Body of pancreas (tissue), 4 donors: Measurements from ENCODE around the gene AHSP. TPM values are rescaled to one million over a fixed set of nuclear protein-coding genes. Genes with fewer than 3 reads are reported as not detected.
"Not testable (repeated sequence)": the region's sequence is repeated elsewhere in the genome, so short reads cannot be mapped to it uniquely, and the experiment has no call there.

Source experiments
- ATAC-seq: fragments of 150-250 bp; one replicate; pipeline ENCODE4 v1.9.1; 2016
- DNase-seq, 4 donors: peaks; one replicate each; pipeline ENCODE4 v3.0.0-alpha.2; 2019
- H3K27ac ChIP-seq, 4 donors: fragments of 200-600 bp; sonication (generic); 1 replicate in 3 of 4; 2 replicates in 1 of 4; pipeline versions ENCODE4 v1.5.1 to v1.6.1; 2016 to 2019; ENCODE audit warnings: mild to moderate bottlenecking in 1 of 4, mixed read lengths in 1 of 4, moderate library complexity in 1 of 4
- H3K27me3 ChIP-seq, 2 donors: fragments of 200-600 bp; sonication (generic); one replicate each; pipeline ENCODE4 v1.6.0; 2016; ENCODE audit warnings: mild to moderate bottlenecking in 1 of 2
- H3K36me3 ChIP-seq, 2 donors: fragments of 200-600 bp; sonication (generic); replicated peaks in 1 of 2; 2 replicates each; pipeline ENCODE4 v1.5.1; 2016; ENCODE audit warnings: low read depth in 2 of 2; ENCODE audit not compliant: insufficient read depth in 1 of 2
- H3K4me1 ChIP-seq: fragments of 200-600 bp; sonication (generic); one replicate; pipeline ENCODE4 v1.6.0; 2016
- H3K4me3 ChIP-seq, 2 donors: fragments of 200-600 bp; sonication (generic); 1 replicate in 1 of 2; 2 replicates in 1 of 2; pipeline ENCODE4 v1.5.1; 2016 to 2019
- H3K9me3 ChIP-seq, 3 donors: fragments of 200-600 bp; sonication (generic); 1 replicate in 2 of 3; 2 replicates in 1 of 3; pipeline ENCODE4 v1.5.1; 2016
- POLR2A ChIP-seq, 3 donors: fragments of 450-650 bp; IDR thresholded peaks; one replicate each; pipeline ENCODE4 v1.6.1; 2016; ENCODE audit warnings: antibody characterized with exemption in 3 of 3, mild to moderate bottlenecking in 2 of 3
- WGBS, 2 donors: methylation state at CpG; one replicate each; pipeline ENCODE4 v1.1.5; 2017; 5-methylcytosine and 5-hydroxymethylcytosine counted together
- intact Hi-C: fragments of 100-400 bp; cut with DNase I; formaldehyde crosslinking; loops from one replicate; pipeline ENCODE4 v1.15.1; 2023
- total RNA-seq, 2 donors: library from RNA; depleted of rRNA; stranded (reverse); fragments of >200 nt; gene quantifications; one replicate each; pipeline ENCODE4 v1.1.0, GENCODE V29; 2016
- TF ChIP-seq, protein P1 (sequence below), 7 experiments: fragments of 450-650 bp in 4 of 7; fragments of 200-600 bp in 3 of 7; sonication (generic) in 3 of 7; IDR thresholded peaks; one replicate each; pipeline ENCODE4 v1.5.1; 2016 to 2019; ENCODE audit warnings: antibody characterized with exemption in 7 of 7

Gene AHSP
- total RNA-seq, 2 donors from 2014 or later: not detected

DNA sequence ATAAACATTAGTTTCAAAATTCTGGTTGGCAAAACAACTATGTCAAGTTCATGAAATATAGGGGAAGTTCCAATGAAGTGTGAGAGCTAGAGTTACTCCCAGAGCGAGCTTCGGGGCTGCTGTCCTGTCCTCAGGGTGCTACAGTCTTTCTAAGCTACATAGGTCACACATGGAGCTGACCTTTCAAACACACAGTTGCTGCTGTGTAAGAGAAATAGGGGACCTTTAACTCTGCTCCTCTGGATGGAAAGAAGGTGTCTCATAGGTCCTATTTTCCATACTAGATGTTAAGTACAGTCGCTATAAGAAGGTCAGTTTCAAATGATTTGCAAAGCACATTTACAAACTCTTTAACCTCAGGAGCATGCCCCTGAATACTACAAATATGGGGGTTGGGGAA lies 6.3 kb upstream of the AHSP start:
- intact Hi-C loops: no loop called here
- H3K36me3 ChIP-seq: no peaks in the 10 kb centered on the region
- TF ChIP-seq, protein P1, sequence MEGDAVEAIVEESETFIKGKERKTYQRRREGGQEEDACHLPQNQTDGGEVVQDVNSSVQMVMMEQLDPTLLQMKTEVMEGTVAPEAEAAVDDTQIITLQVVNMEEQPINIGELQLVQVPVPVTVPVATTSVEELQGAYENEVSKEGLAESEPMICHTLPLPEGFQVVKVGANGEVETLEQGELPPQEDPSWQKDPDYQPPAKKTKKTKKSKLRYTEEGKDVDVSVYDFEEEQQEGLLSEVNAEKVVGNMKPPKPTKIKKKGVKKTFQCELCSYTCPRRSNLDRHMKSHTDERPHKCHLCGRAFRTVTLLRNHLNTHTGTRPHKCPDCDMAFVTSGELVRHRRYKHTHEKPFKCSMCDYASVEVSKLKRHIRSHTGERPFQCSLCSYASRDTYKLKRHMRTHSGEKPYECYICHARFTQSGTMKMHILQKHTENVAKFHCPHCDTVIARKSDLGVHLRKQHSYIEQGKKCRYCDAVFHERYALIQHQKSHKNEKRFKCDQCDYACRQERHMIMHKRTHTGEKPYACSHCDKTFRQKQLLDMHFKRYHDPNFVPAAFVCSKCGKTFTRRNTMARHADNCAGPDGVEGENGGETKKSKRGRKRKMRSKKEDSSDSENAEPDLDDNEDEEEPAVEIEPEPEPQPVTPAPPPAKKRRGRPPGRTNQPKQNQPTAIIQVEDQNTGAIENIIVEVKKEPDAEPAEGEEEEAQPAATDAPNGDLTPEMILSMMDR (IDR thresholded peaks at IDR 0.05): no peak
- TF ChIP-seq POLR2A (IDR thresholded peaks at IDR 0.05): no peak
- no peak overlapping the region for H3K4me3 ChIP-seq
- no peak for ATAC-seq
- no peak overlapping the region for H3K27ac ChIP-seq
- H3K4me1 ChIP-seq: no peaks in the 10 kb centered on the region
- no peaks in the 10 kb centered on the region for H3K9me3 ChIP-seq
- H3K27me3 ChIP-seq: no peaks in the 10 kb centered on the region
- DNase-seq: no peak
- WGBS, 2 donors: 72 to 91% methylated on average over 3 of the region's 3 CpGs

DNA sequence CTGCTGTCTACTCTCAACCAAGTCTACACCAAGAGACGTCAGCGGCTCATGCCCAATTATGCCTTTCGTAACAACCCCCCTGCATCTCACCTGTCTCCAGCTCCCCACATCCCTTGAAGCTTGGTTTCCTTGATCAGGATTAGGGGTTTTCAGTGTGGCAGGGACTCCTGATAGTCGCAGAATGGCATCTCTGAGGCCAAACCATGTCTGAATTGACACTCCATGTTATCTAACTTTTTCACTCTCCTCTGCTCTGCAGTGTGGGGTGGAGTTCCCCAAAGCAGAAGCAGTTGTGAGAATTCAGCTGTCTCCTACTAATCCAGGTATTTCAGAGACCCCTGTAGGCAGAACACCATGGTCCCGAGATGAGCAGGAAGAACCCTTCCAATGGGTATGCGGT lies 5.6 kb upstream of the AHSP start:
- no peaks in the 10 kb centered on the region for H3K27me3 ChIP-seq

DNA sequence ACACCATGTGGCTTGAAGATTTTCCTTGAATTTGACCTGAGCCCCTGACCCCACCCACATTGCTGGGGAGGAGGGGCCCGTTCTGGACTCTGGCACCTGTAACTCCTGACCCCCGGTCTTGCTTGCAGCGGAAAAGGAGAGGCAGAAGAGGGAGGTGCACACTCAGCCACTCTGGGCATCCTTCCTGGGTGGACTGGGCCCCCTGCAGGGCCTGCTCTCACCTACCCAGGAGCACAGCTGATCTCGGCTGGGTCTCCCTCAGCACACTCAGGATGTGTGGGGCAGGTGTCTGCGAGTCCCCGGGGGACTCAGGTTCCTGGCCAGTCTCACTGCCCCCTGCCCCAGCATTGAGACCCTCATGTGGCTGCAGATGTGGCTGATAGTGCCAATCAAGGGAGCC lies 3.9 kb upstream of the AHSP start:
- DNase-seq, ATAC-seq, H3K4me1 ChIP-seq, H3K4me3 ChIP-seq, H3K27ac ChIP-seq, H3K9me3 ChIP-seq, intact Hi-C loops, H3K36me3 ChIP-seq, H3K27me3 ChIP-seq: not testable (repeated sequence)
- 14 to 85% methylated on average over 1 to 5 of the region's 6 CpGs for WGBS, 2 donors

More for the DNA sequence above, 5.6 kb upstream of the AHSP start:
- no peaks in the 10 kb centered on the region for H3K4me1 ChIP-seq
- TF ChIP-seq, protein P1 (IDR thresholded peaks at IDR 0.05): no peak
- no peak for TF ChIP-seq POLR2A (IDR thresholded peaks at IDR 0.05)
- H3K4me3 ChIP-seq: no peak overlapping the region
- H3K27ac ChIP-seq: no peak overlapping the region
- 71 to 72% methylated on average over 6 of the region's 6 CpGs for WGBS, 2 donors
- intact Hi-C loops: no loop called here
- no peaks in the 10 kb centered on the region for H3K9me3 ChIP-seq
- no peak for DNase-seq
- H3K36me3 ChIP-seq: no peaks in the 10 kb centered on the region
- ATAC-seq: no peak

DNA sequence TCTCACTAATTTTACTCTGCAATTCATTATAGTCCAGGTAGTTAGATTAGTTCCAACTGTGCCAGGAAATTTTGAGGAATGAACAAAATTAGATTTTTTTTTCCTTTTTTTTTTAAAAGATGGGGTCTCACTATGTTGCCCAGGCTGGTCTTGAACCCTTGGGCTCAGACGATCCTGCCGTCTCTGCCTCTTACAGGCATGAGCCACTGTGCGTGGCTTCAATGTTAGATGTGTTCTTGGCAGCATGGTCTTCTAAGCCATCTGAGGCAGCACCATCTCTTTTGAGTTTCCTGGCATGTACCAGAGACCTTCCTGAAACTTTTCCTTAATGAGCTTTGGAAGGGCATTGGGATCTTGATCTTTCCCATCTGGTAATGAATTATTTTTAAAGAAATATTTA lies 2.6 kb upstream of the AHSP start:
- ATAC-seq (no peak), DNase-seq (no peak)
- Histone ChIP-seq H3K4me1 (peaks cover 8% of the 10 kb centered on the region), H3K36me3 (no peaks in the 10 kb centered on the region), H3K4me3 (no peak overlapping the region), H3K9me3 (no peaks in the 10 kb centered on the region), H3K27ac (no peak overlapping the region), H3K27me3 (no peaks in the 10 kb centered on the region)
- WGBS, 2 donors: 73 to 78% methylated on average over 3 of the region's 3 CpGs
- intact Hi-C loops: no loop called here
- no peak for TF ChIP-seq POLR2A (IDR thresholded peaks at IDR 0.05)
- TF ChIP-seq, protein P1 (IDR thresholded peaks at IDR 0.05): no peak

DNA sequence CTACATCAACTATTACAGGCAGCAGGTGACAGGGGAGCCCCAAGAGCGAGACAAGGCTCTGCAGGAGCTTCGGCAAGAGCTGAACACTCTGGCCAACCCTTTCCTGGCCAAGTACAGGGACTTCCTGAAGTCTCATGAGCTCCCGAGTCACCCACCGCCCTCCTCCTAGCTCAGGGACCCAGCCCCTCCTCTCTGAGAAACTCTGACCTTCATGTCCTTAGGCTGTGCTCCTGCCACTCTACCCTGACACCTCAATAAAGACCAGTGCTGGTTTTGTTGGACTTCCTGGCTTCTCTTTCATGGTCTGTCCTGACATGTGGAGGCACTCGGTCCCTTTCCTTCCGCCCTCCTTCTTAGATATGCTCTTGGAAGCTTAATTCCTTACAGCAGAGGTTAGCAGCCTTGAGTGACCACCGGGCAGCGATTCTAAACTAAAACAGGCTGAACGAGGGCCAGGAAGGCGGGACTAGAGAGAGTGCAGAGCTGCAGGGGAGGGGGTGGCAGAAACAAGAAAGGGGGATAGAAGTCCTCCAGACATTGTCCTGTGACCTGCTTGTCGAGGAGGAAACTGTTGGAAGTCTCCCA lies 915 bp downstream of the AHSP start:
- ATAC-seq (peak; percentile 19), DNase-seq (no peak)
- intact Hi-C loops: no loop called here
- no peaks in the 10 kb centered on the region for H3K9me3 ChIP-seq
- H3K36me3 ChIP-seq: no peaks in the 10 kb centered on the region
- H3K4me1 ChIP-seq: peaks cover 8% of the 10 kb centered on the region
- 20 to 22% methylated on average over 11 of the region's 11 CpGs for WGBS, 2 donors
- H3K27ac ChIP-seq: peak overlapping the region; percentile 37 to 69 (median 58)
- H3K4me3 ChIP-seq: no peak overlapping the region
- H3K27me3 ChIP-seq: no peaks in the 10 kb centered on the region
- TF ChIP-seq POLR2A (IDR thresholded peaks at IDR 0.05): no peak
- TF ChIP-seq, protein P1 (IDR thresholded peaks at IDR 0.05): no peak
